A673 (cell line): ENCODE results near the gene COL8A1.

Source experiments
- EZH2 ChIP-seq: fragments of 200-600 bp; sonication (generic); IDR thresholded peaks from 2 replicates; pipeline ENCODE4 v1.6.1; 2017; ENCODE audit warnings: borderline replicate concordance, low read depth, mild to moderate bottlenecking, mixed read lengths, antibody characterized with exemption, low read length; ENCODE audit not compliant: poor library complexity, severe bottlenecking
- TF ChIP-seq, protein P1 (sequence below): fragments of 300-800, 200-600 bp; sonication (generic); conservative IDR thresholded peaks from 2 replicates; pipeline ENCODE4 v1.5.1; 2017; ENCODE audit warnings: low read depth, mild to moderate bottlenecking, antibody characterized with exemption, low read length, moderate library complexity, mixed read lengths

DNA sequence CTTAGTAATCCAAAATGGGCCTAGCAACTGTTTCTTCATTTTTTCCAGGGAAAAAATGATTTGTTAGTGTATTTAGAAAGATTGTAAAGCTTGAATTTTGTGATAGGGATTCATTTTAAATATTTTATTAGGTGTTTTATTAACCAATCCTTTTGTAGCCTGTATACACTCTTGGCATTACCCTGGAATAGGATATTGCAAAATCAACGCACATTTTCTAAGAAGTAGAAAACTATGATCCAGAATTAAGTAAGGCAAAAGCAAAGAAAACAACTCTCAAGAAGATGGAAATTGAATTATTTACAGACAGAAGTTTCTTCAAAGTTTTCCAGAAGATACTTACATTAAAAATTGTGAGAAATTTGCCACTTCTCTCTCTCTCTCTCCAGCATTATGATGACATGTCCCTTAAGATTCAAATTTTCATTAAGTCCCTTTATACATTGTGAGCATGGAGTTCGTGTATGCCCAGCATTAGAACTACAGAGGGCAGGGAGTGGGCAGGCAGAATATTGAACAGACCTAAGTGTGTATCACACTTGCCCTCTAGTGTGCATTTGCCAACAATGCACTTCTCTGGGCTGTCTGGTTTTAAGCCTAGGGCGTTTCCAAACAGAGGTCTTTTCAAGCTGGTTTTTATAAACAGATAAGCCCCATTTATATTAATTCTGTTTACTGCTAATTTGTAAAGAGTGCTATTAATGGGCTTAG, 150.8 kb downstream of the COL8A1 start:
- TF ChIP-seq, protein P1, sequence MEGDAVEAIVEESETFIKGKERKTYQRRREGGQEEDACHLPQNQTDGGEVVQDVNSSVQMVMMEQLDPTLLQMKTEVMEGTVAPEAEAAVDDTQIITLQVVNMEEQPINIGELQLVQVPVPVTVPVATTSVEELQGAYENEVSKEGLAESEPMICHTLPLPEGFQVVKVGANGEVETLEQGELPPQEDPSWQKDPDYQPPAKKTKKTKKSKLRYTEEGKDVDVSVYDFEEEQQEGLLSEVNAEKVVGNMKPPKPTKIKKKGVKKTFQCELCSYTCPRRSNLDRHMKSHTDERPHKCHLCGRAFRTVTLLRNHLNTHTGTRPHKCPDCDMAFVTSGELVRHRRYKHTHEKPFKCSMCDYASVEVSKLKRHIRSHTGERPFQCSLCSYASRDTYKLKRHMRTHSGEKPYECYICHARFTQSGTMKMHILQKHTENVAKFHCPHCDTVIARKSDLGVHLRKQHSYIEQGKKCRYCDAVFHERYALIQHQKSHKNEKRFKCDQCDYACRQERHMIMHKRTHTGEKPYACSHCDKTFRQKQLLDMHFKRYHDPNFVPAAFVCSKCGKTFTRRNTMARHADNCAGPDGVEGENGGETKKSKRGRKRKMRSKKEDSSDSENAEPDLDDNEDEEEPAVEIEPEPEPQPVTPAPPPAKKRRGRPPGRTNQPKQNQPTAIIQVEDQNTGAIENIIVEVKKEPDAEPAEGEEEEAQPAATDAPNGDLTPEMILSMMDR = peak; percentile 78
- TF ChIP-seq EZH2 = no peak
